ENCODE results near the gene MRPL34.
A peak's percentile ranks its signal among the peaks of the same experiment; 100 is the strongest.

Gene MRPL34

GRCh38 chr19:17328517-17329365 lies 23.1 kb downstream of the MRPL34 start:
- DNase-seq, result peak; percentile 41 to 47

- no peak for DNase-seq
Observed at GRCh38 chr19:17329366-17330261, 23.9 kb downstream of the MRPL34 start.

GRCh38 chr19:17330262-17331044 lies 24.8 kb downstream of the MRPL34 start:
- DNase-seq, result no peak

- DNase-seq, result no peak
Observed at GRCh38 chr19:17331045-17331558, 25.4 kb downstream of the MRPL34 start.

- DNase-seq, result no peak
Observed at GRCh38 chr19:17332360-17332676, 26.6 kb downstream of the MRPL34 start.

GRCh38 chr19:17332677-17333581 lies 27.3 kb downstream of the MRPL34 start:
- no peak for DNase-seq

GRCh38 chr19:17333611-17334413 lies 28.1 kb downstream of the MRPL34 start:
- DNase-seq, result peak; percentile 72 to 77

- DNase-seq, result peak; percentile 97 to 98
Observed at GRCh38 chr19:17334414-17335409, 29.0 kb downstream of the MRPL34 start, which contains the start of gene ANO8. TSS of gene ANO8 (minus strand) at chr19:17334855. CDS start at chr19:17334670, 185 bp downstream.

GRCh38 chr19:17335575-17335974 lies 29.9 kb downstream of the MRPL34 start:
- DNase-seq, result no peak

- peak; percentile 96 for DNase-seq
Observed at GRCh38 chr19:17336872-17337674, 31.4 kb downstream of the MRPL34 start, which contains the start of gene GTPBP3. TSS of gene GTPBP3 (plus strand) at chr19:17337553. CDS start at chr19:17337612, 59 bp downstream.

GRCh38 chr19:17337675-17338432 lies 32.2 kb downstream of the MRPL34 start:
- peak in 1 of 2 experiments; percentile 25 for DNase-seq

GRCh38 chr19:17338433-17339078 lies 32.9 kb downstream of the MRPL34 start:
- DNase-seq, result no peak

- DNase-seq, result peak; percentile 39 to 42
Observed at GRCh38 chr19:17339088-17339741, 33.5 kb downstream of the MRPL34 start.

- no peak for DNase-seq
Observed at GRCh38 chr19:17340302-17340870, 34.7 kb downstream of the MRPL34 start.

GRCh38 chr19:17340871-17341357 lies 35.2 kb downstream of the MRPL34 start:
- no peak for DNase-seq

- DNase-seq, result no peak
Observed at GRCh38 chr19:17341386-17341785, 35.7 kb downstream of the MRPL34 start.
